WTC11 (cell line): Measurements from ENCODE around the gene FEN1. TPM values are rescaled to one million over a fixed set of nuclear protein-coding genes. Genes with fewer than 3 reads are reported as not detected.

ENCODE experiments used
- ATAC-seq: fragments of 200-7000 bp; cut with Tn5 transposase; 2 replicates; pipeline ENCODE4 v1.10.0; 2021; ENCODE audit warnings: mild to moderate bottlenecking, moderate library complexity
- CTCF ChIA-PET: fragments of 300-600 bp; sonication (Branson Sonifier 250); formaldehyde crosslinking; loops from one replicate; lab custom pipeline; 2021; ENCODE audit warnings: antibody characterized with exemption; lab: Charles Lee
- POLR2A ChIA-PET: fragments of 350-600 bp; sonication (Branson Sonifier 250); formaldehyde crosslinking; loops from one replicate; lab custom pipeline; 2021; ENCODE audit warnings: antibody characterized with exemption; lab: Charles Lee
- DNase-seq: peaks from one replicate; pipeline ENCODE4 v3.0.0; 2021; ENCODE audit warnings: low spot score
- H3K27ac Mint-ChIP-seq: 2 replicates; pipeline ENCODE4 v1.8.0; 2021; ENCODE audit warnings: mixed read lengths
- H3K27me3 Mint-ChIP-seq: 2 replicates; pipeline ENCODE4 v1.8.0; 2021; ENCODE audit warnings: low read depth, mild to moderate bottlenecking, moderate library complexity, mixed read lengths
- H3K36me3 Mint-ChIP-seq: 2 replicates; pipeline ENCODE4 v1.8.0; 2021; ENCODE audit warnings: mixed read lengths
- H3K4me1 Mint-ChIP-seq: 2 replicates; pipeline ENCODE4 v1.8.0; 2022; ENCODE audit warnings: mixed read lengths
- H3K4me3 Mint-ChIP-seq: 2 replicates; pipeline ENCODE4 v1.8.0; 2021; ENCODE audit warnings: mild to moderate bottlenecking, moderate library complexity, mixed read lengths
- H3K9me3 Mint-ChIP-seq: 2 replicates; pipeline ENCODE4 v1.8.0; 2021; ENCODE audit warnings: mixed read lengths
- E2F4 ChIP-seq: sonication (generic); formaldehyde crosslinking; IDR thresholded peaks from 2 replicates; pipeline ENCODE4 v1.8.1; 2022; ENCODE audit warnings: low read depth, mild to moderate bottlenecking, moderate library complexity, missing genetic modification reagents, borderline replicate concordance
- ELF4 ChIP-seq: sonication (generic); formaldehyde crosslinking; IDR thresholded peaks from 2 replicates; pipeline ENCODE4 v1.8.1; 2022; ENCODE audit warnings: low read depth, mild to moderate bottlenecking, moderate library complexity, missing genetic modification reagents
- HMGA2 ChIP-seq: fragments of 250-450 bp; sonication (Bioruptor Pico); IDR thresholded peaks from 2 replicates; pipeline ENCODE4 v1.4.0; 2021; ENCODE audit warnings: mild to moderate bottlenecking, moderate library complexity
- IRF2 ChIP-seq: sonication (generic); formaldehyde crosslinking; IDR thresholded peaks from 2 replicates; pipeline ENCODE4 v1.8.0; 2022; ENCODE audit warnings: low read depth, missing genetic modification reagents, borderline replicate concordance
- KAT7 ChIP-seq: sonication (generic); formaldehyde crosslinking; IDR thresholded peaks from 2 replicates; pipeline ENCODE4 v1.8.1; 2023; ENCODE audit warnings: missing genetic modification reagents, mild to moderate bottlenecking, borderline replicate concordance
- MYBL2 ChIP-seq: sonication (generic); formaldehyde crosslinking; IDR thresholded peaks from 2 replicates; pipeline ENCODE4 v1.8.1; 2023; ENCODE audit warnings: mild to moderate bottlenecking, moderate library complexity, missing genetic modification reagents
- NFYB ChIP-seq: sonication (generic); formaldehyde crosslinking; conservative IDR thresholded peaks from 2 replicates; pipeline ENCODE4 v1.8.0; 2022; ENCODE audit warnings: low read depth, missing genetic modification reagents
- NR3C1 ChIP-seq: sonication (generic); formaldehyde crosslinking; conservative IDR thresholded peaks from 2 replicates; pipeline ENCODE4 v1.8.1; 2023; ENCODE audit warnings: low read depth, mild to moderate bottlenecking, missing genetic modification reagents
- PRRX2 ChIP-seq: fragments of 250-450 bp; sonication (Bioruptor Pico); IDR thresholded peaks from 2 replicates; pipeline ENCODE4 v1.8.0; 2021; ENCODE audit warnings: mild to moderate bottlenecking
- STAT6 ChIP-seq: sonication (generic); formaldehyde crosslinking; conservative IDR thresholded peaks from 2 replicates; pipeline ENCODE4 v1.8.1; 2023; ENCODE audit warnings: mild to moderate bottlenecking, low read depth, missing genetic modification reagents, moderate library complexity
- TP53 ChIP-seq: sonication (generic); formaldehyde crosslinking; IDR thresholded peaks from 2 replicates; pipeline ENCODE4 v1.8.1; 2023; ENCODE audit warnings: mild to moderate bottlenecking, missing genetic modification reagents
- ZNF219 ChIP-seq: sonication (generic); formaldehyde crosslinking; IDR thresholded peaks from 2 replicates; pipeline ENCODE4 v1.8.0; 2023; ENCODE audit warnings: missing genetic modification reagents, mild to moderate bottlenecking, borderline replicate concordance
- ZNF232 ChIP-seq: sonication (generic); formaldehyde crosslinking; IDR thresholded peaks from 2 replicates; pipeline ENCODE4 v1.8.0; 2022; ENCODE audit warnings: mild to moderate bottlenecking, missing genetic modification reagents
- ZNF317 ChIP-seq: sonication (generic); formaldehyde crosslinking; IDR thresholded peaks from 2 replicates; pipeline ENCODE4 v1.8.1; 2023; ENCODE audit warnings: low read depth, mild to moderate bottlenecking, moderate library complexity, missing genetic modification reagents, borderline replicate concordance
- ZNF396 ChIP-seq: fragments of 250-450 bp; sonication (Bioruptor Pico); IDR thresholded peaks from 2 replicates; pipeline ENCODE4 v1.8.0; 2021; ENCODE audit warnings: mild to moderate bottlenecking, moderate library complexity, borderline replicate concordance
- total RNA-seq: library from RNA; stranded (reverse); gene quantifications from 3 replicates; pipeline ENCODE4 v1.2.3, GENCODE V29; 2021
- TF ChIP-seq, protein P1 (sequence below): sonication (generic); formaldehyde crosslinking; IDR thresholded peaks from 2 replicates; pipeline ENCODE4 v1.8.1; 2022; ENCODE audit warnings: missing genetic modification reagents, borderline replicate concordance
- TF ChIP-seq, protein P2 (sequence below): fragments of 250-450 bp; sonication (Bioruptor Pico); IDR thresholded peaks from 2 replicates; pipeline ENCODE4 v1.9.0; 2021; ENCODE audit warnings: mild to moderate bottlenecking
- TF ChIP-seq, protein P3 (sequence below): sonication (generic); formaldehyde crosslinking; IDR thresholded peaks from 2 replicates; pipeline ENCODE4 v1.8.1; 2023; ENCODE audit warnings: mild to moderate bottlenecking, missing genetic modification reagents, moderate library complexity
- TF ChIP-seq, protein P4 (sequence below): fragments of 250-450 bp; sonication (Bioruptor Pico); IDR thresholded peaks from 2 replicates; pipeline ENCODE4 v2.1.2; 2022; ENCODE audit warnings: mild to moderate bottlenecking, moderate library complexity
- TF ChIP-seq, protein P5 (sequence below): fragments of 200-600 bp; IDR thresholded peaks from 2 replicates; pipeline ENCODE4 v1.8.0; 2022; ENCODE audit warnings: antibody characterized with exemption

The FEN1 gene
- total RNA-seq, 1 experiment from 2014 or later = 96.3 TPM

DNA sequence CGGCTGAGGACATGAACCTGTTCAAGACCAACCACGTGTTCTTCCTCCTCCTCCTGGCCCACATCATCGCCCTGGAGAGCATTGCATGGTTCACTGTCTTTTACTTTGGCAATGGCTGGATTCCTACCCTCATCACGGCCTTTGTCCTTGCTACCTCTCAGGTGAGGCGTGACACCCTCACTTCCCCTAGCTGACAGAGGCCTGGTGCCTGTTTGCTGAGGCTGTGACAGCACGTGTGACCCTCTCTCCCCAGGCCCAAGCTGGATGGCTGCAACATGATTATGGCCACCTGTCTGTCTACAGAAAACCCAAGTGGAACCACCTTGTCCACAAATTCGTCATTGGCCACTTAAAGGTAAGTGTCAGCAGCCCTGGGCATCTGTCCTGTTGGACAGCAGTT lies 47.7 kb downstream of the FEN1 start:
- no peaks in the 10 kb centered on the region for H3K27me3 Mint-ChIP-seq
- CTCF ChIA-PET = no interaction called here
- H3K4me3 Mint-ChIP-seq = no peak overlapping the region
- ATAC-seq (no peak), DNase-seq (no peak)
- 0 out of 2 replicates have a peak, but pooled peaks cover 3% of the 10 kb centered on the region for H3K9me3 Mint-ChIP-seq
- H3K4me1 Mint-ChIP-seq = peaks cover 15% of the 10 kb centered on the region
- TF ChIP-seq PRRX2 (CRISPR knock-in tag) (no peak), ZNF232 (CRISPR knock-in tag) (no peak), ZNF396 (CRISPR knock-in tag) (no peak), ELF4 (CRISPR knock-in tag) (no peak), MYBL2 (CRISPR knock-in tag) (no peak), TP53 (CRISPR knock-in tag) (no peak), NFYB (CRISPR knock-in tag) (no peak), ZNF317 (CRISPR knock-in tag) (no peak), IRF2 (CRISPR knock-in tag) (no peak), HMGA2 (CRISPR knock-in tag) (no peak), NR3C1 (no peak), ZNF219 (CRISPR knock-in tag) (no peak), KAT7 (no peak), E2F4 (CRISPR knock-in tag) (no peak), STAT6 (CRISPR knock-in tag) (no peak)
- TF ChIP-seq, protein P1, sequence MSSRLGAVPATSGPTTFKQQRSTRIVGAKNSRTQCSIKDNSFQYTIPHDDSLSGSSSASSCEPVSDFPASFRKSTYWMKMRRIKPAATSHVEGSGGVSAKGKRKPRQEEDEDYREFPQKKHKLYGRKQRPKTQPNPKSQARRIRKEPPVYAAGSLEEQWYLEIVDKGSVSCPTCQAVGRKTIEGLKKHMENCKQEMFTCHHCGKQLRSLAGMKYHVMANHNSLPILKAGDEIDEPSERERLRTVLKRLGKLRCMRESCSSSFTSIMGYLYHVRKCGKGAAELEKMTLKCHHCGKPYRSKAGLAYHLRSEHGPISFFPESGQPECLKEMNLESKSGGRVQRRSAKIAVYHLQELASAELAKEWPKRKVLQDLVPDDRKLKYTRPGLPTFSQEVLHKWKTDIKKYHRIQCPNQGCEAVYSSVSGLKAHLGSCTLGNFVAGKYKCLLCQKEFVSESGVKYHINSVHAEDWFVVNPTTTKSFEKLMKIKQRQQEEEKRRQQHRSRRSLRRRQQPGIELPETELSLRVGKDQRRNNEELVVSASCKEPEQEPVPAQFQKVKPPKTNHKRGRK (CRISPR knock-in tag) = no peak
- TF ChIP-seq, protein P2, sequence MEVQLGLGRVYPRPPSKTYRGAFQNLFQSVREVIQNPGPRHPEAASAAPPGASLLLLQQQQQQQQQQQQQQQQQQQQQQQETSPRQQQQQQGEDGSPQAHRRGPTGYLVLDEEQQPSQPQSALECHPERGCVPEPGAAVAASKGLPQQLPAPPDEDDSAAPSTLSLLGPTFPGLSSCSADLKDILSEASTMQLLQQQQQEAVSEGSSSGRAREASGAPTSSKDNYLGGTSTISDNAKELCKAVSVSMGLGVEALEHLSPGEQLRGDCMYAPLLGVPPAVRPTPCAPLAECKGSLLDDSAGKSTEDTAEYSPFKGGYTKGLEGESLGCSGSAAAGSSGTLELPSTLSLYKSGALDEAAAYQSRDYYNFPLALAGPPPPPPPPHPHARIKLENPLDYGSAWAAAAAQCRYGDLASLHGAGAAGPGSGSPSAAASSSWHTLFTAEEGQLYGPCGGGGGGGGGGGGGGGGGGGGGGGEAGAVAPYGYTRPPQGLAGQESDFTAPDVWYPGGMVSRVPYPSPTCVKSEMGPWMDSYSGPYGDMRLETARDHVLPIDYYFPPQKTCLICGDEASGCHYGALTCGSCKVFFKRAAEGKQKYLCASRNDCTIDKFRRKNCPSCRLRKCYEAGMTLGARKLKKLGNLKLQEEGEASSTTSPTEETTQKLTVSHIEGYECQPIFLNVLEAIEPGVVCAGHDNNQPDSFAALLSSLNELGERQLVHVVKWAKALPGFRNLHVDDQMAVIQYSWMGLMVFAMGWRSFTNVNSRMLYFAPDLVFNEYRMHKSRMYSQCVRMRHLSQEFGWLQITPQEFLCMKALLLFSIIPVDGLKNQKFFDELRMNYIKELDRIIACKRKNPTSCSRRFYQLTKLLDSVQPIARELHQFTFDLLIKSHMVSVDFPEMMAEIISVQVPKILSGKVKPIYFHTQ (CRISPR knock-in tag) = no peak
- TF ChIP-seq, protein P3, sequence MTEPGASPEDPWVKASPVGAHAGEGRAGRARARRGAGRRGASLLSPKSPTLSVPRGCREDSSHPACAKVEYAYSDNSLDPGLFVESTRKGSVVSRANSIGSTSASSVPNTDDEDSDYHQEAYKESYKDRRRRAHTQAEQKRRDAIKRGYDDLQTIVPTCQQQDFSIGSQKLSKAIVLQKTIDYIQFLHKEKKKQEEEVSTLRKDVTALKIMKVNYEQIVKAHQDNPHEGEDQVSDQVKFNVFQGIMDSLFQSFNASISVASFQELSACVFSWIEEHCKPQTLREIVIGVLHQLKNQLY (CRISPR knock-in tag) = no peak
- TF ChIP-seq, protein P4, sequence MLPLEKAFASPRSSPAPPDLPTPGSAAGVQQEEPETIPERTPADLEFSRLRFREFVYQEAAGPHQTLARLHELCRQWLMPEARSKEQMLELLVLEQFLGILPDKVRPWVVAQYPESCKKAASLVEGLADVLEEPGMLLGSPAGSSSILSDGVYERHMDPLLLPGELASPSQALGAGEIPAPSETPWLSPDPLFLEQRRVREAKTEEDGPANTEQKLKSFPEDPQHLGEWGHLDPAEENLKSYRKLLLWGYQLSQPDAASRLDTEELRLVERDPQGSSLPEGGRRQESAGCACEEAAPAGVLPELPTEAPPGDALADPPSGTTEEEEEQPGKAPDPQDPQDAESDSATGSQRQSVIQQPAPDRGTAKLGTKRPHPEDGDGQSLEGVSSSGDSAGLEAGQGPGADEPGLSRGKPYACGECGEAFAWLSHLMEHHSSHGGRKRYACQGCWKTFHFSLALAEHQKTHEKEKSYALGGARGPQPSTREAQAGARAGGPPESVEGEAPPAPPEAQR (CRISPR knock-in tag) = no peak
- TF ChIP-seq, protein P5, sequence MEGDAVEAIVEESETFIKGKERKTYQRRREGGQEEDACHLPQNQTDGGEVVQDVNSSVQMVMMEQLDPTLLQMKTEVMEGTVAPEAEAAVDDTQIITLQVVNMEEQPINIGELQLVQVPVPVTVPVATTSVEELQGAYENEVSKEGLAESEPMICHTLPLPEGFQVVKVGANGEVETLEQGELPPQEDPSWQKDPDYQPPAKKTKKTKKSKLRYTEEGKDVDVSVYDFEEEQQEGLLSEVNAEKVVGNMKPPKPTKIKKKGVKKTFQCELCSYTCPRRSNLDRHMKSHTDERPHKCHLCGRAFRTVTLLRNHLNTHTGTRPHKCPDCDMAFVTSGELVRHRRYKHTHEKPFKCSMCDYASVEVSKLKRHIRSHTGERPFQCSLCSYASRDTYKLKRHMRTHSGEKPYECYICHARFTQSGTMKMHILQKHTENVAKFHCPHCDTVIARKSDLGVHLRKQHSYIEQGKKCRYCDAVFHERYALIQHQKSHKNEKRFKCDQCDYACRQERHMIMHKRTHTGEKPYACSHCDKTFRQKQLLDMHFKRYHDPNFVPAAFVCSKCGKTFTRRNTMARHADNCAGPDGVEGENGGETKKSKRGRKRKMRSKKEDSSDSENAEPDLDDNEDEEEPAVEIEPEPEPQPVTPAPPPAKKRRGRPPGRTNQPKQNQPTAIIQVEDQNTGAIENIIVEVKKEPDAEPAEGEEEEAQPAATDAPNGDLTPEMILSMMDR = no peak
- H3K36me3 Mint-ChIP-seq = peaks cover 79% of the 10 kb centered on the region
- H3K27ac Mint-ChIP-seq = peak overlapping the region; percentile 41; the same call in 1 of the 2 replicates
- POLR2A ChIA-PET = no interaction called here
